ENCODE measurements around the gene RTEL1. TPM values are rescaled to one million over a fixed set of nuclear protein-coding genes. Genes with fewer than 3 reads are reported as not detected.

Gene RTEL1
- total RNA-seq, 1 experiment from 2014 or later = 13.6 TPM

GRCh38 chr20:63740070-63740626, 82.0 kb downstream of the RTEL1 start:
- no peak for DNase-seq (ENCODE audit: low read depth)
- in situ Hi-C loops (cut with HindIII; ENCODE audit: low pct_unique_long_range_greater_than_20kb, low sequenced_read_pairs) = no loop called here

GRCh38 chr20:63740627-63741353, 82.7 kb downstream of the RTEL1 start:
- in situ Hi-C loops (cut with HindIII; ENCODE audit: low pct_unique_long_range_greater_than_20kb, low sequenced_read_pairs) = no loop called here
- DNase-seq (ENCODE audit: low read depth) = peak; percentile 96

GRCh38 chr20:63741354-63741675, 83.2 kb downstream of the RTEL1 start:
- in situ Hi-C loops (cut with HindIII; ENCODE audit: low pct_unique_long_range_greater_than_20kb, low sequenced_read_pairs) = no loop called here
- no peak for DNase-seq (ENCODE audit: low read depth)

- no peak for DNase-seq (ENCODE audit: low read depth)
- in situ Hi-C loops (cut with HindIII; ENCODE audit: low pct_unique_long_range_greater_than_20kb, low sequenced_read_pairs) = no loop called here
These were observed 83.7 kb downstream of the RTEL1 start for GRCh38 chr20:63741676-63742380.

- DNase-seq (ENCODE audit: low read depth) = no peak
- in situ Hi-C loops (cut with HindIII; ENCODE audit: low pct_unique_long_range_greater_than_20kb, low sequenced_read_pairs) = no loop called here
These were observed 84.4 kb downstream of the RTEL1 start for GRCh38 chr20:63742381-63743024.

GRCh38 chr20:63743210-63743970, 85.3 kb downstream of the RTEL1 start:
- in situ Hi-C loops (cut with HindIII; ENCODE audit: low pct_unique_long_range_greater_than_20kb, low sequenced_read_pairs) = no loop called here

GRCh38 chr20:63744158-63744557, 86.0 kb downstream of the RTEL1 start:
- in situ Hi-C loops (cut with HindIII; ENCODE audit: low pct_unique_long_range_greater_than_20kb, low sequenced_read_pairs) = no loop called here
- DNase-seq (ENCODE audit: low read depth) = no peak

More at GRCh38 chr20:63743210-63743970, 85.3 kb downstream of the RTEL1 start:
- no peak for DNase-seq (ENCODE audit: low read depth)

GRCh38 chr20:63744574-63745423, 86.7 kb downstream of the RTEL1 start:
- in situ Hi-C loops (cut with HindIII; ENCODE audit: low pct_unique_long_range_greater_than_20kb, low sequenced_read_pairs) = no loop called here
- no peak for DNase-seq (ENCODE audit: low read depth)

- DNase-seq (ENCODE audit: low read depth) = no peak
- in situ Hi-C loops (cut with HindIII; ENCODE audit: low pct_unique_long_range_greater_than_20kb, low sequenced_read_pairs) = no loop called here
These were observed 87.3 kb downstream of the RTEL1 start for GRCh38 chr20:63745424-63745805.

Other genes starting within 250 kb of the RTEL1 start
- 10.0 TPM in 1 of 2 replicates, not detected in the other for gene KCNQ2, start 185.7 kb upstream of the RTEL1 start, total RNA-seq (2014; rRNA removed; shearing (Covaris generic); ENCODE audit: low replicate concordance)
- gene EEF1A2, start 159.2 kb upstream of the RTEL1 start, total RNA-seq (2014; rRNA removed; shearing (Covaris generic); ENCODE audit: low replicate concordance) = 249 and 281 TPM in 2 replicates
- 35.9 and 103 TPM in 2 replicates for gene PPDPF, start 137.5 kb upstream of the RTEL1 start, total RNA-seq (2014; rRNA removed; shearing (Covaris generic); ENCODE audit: low replicate concordance)
- 3.2 and 4.4 TPM in 2 replicates for gene PTK6, start 120.9 kb upstream of the RTEL1 start, total RNA-seq (2014; rRNA removed; shearing (Covaris generic); ENCODE audit: low replicate concordance)
- gene SRMS, start 110.6 kb upstream of the RTEL1 start, total RNA-seq (2014; rRNA removed; shearing (Covaris generic); ENCODE audit: low replicate concordance) = not detected in 2 replicates
- 1.1 and 8.2 TPM in 2 replicates for gene FNDC11, start 104.2 kb upstream of the RTEL1 start, total RNA-seq (2014; rRNA removed; shearing (Covaris generic); ENCODE audit: low replicate concordance)
- 26.3 and 30.3 TPM in 2 replicates for gene HELZ2, start 84.1 kb upstream of the RTEL1 start, total RNA-seq (2014; rRNA removed; shearing (Covaris generic); ENCODE audit: low replicate concordance)
- 9.6 and 18.1 TPM in 2 replicates for gene GMEB2, start 31.2 kb upstream of the RTEL1 start, total RNA-seq (2014; rRNA removed; shearing (Covaris generic); ENCODE audit: low replicate concordance)
- gene STMN3, start 4.9 kb upstream of the RTEL1 start, total RNA-seq (2014; rRNA removed; shearing (Covaris generic); ENCODE audit: low replicate concordance) = 70.6 and 73.0 TPM in 2 replicates
- gene TNFRSF6B, start 38.3 kb downstream of the RTEL1 start, total RNA-seq (2014; rRNA removed; shearing (Covaris generic); ENCODE audit: low replicate concordance) = 1.5 TPM in 1 of 2 replicates, not detected in the other
- 57.0 and 69.7 TPM in 2 replicates for gene ARFRP1, start 49.7 kb downstream of the RTEL1 start, total RNA-seq (2014; rRNA removed; shearing (Covaris generic); ENCODE audit: low replicate concordance)
- gene ZGPAT, start 49.7 kb downstream of the RTEL1 start, total RNA-seq (2014; rRNA removed; shearing (Covaris generic); ENCODE audit: low replicate concordance) = 44.3 and 49.9 TPM in 2 replicates
- 6.0 and 17.5 TPM in 2 replicates for gene LIME1, start 78.4 kb downstream of the RTEL1 start, total RNA-seq (2014; rRNA removed; shearing (Covaris generic); ENCODE audit: low replicate concordance)
- 166 and 300 TPM in 2 replicates for gene SLC2A4RG, start 81.5 kb downstream of the RTEL1 start, total RNA-seq (2014; rRNA removed; shearing (Covaris generic); ENCODE audit: low replicate concordance)
- gene ZBTB46, start 173.0 kb downstream of the RTEL1 start, total RNA-seq (2014; rRNA removed; shearing (Covaris generic); ENCODE audit: low replicate concordance) = 9.6 and 10.4 TPM in 2 replicates
- not detected in 2 replicates for gene ABHD16B, start 203.2 kb downstream of the RTEL1 start, total RNA-seq (2014; rRNA removed; shearing (Covaris generic); ENCODE audit: low replicate concordance)
- 189 TPM in 2 replicates for gene TPD52L2, start 207.0 kb downstream of the RTEL1 start, total RNA-seq (2014; rRNA removed; shearing (Covaris generic); ENCODE audit: low replicate concordance)
- gene DNAJC5, start 236.8 kb downstream of the RTEL1 start, total RNA-seq (2014; rRNA removed; shearing (Covaris generic); ENCODE audit: low replicate concordance) = 60.9 and 69.2 TPM in 2 replicates

Data from Caki2 (cell line).